ENCODE data around the gene RCAN2.

GRCh38 chr6:46246727-46247126 is 244.5 kb downstream of the RCAN2 start:
- no peak for TF ChIP-seq CTCF (IDR thresholded peaks at IDR 0.05)
- no peak for TF ChIP-seq EZH2phosphoT487 (IDR thresholded peaks at IDR 0.05)
- no peak for TF ChIP-seq EZH2 (IDR thresholded peaks at IDR 0.05)
